GM19238 (cell line): ENCODE results near the gene MCRS1.
"Not testable (repeated sequence)": the region's sequence is repeated elsewhere in the genome, so short reads cannot be mapped to it uniquely, and the experiment has no call there.

ENCODE experiments used
- DNase-seq: peaks from one replicate; pipeline ENCODE4 v3.0.0; 2011; ENCODE audit warnings: low spot score; ENCODE audit not compliant: insufficient read length

MCRS1 gene

GRCh38 chr12:49567611-49568441, at the start of gene MCRS1:
Gene MCRS1 (minus strand): TSS chr12:49568142. CDS start chr12:49566731, 1,411 bp downstream.
- DNase-seq, result peak; percentile 93

GRCh38 chr12:49616533-49617219, 48.7 kb upstream of the MCRS1 start:
- no peak for DNase-seq

- no peak for DNase-seq
Measured at GRCh38 chr12:49615725-49616124, 47.8 kb upstream of the MCRS1 start.

GRCh38 chr12:49612210-49612609, 44.3 kb upstream of the MCRS1 start:
- no peak for DNase-seq

- DNase-seq, result not testable (repeated sequence)
Measured at GRCh38 chr12:49610785-49611184, 42.8 kb upstream of the MCRS1 start.

- no peak for DNase-seq
Measured at GRCh38 chr12:49609875-49610154, 41.9 kb upstream of the MCRS1 start.

- DNase-seq, result no peak
Measured at GRCh38 chr12:49609059-49609874, 41.3 kb upstream of the MCRS1 start.

GRCh38 chr12:49605539-49605938, 37.6 kb upstream of the MCRS1 start, which contains the start of gene FAM186B:
Gene FAM186B (minus strand): TSS chr12:49605639. CDS start chr12:49605477, 162 bp downstream.
- DNase-seq, result not testable (repeated sequence)

GRCh38 chr12:49604856-49605255, 36.9 kb upstream of the MCRS1 start:
- DNase-seq, result no peak

GRCh38 chr12:49603721-49604120, 35.8 kb upstream of the MCRS1 start:
- DNase-seq, result no peak

GRCh38 chr12:49599961-49600360, 32.0 kb upstream of the MCRS1 start:
- DNase-seq, result no peak

- no peak for DNase-seq
Measured at GRCh38 chr12:49598527-49598926, 30.6 kb upstream of the MCRS1 start.

- DNase-seq, result no peak
Measured at GRCh38 chr12:49588721-49589516, 21.0 kb upstream of the MCRS1 start.

GRCh38 chr12:49588281-49588680, 20.3 kb upstream of the MCRS1 start:
- no peak for DNase-seq

- DNase-seq, result no peak
Measured at GRCh38 chr12:49587174-49587908, 19.4 kb upstream of the MCRS1 start.

GRCh38 chr12:49585477-49586459, 17.8 kb upstream of the MCRS1 start:
- no peak for DNase-seq

- no peak for DNase-seq
Measured at GRCh38 chr12:49584591-49584990, 16.6 kb upstream of the MCRS1 start.

GRCh38 chr12:49583366-49584094, 15.6 kb upstream of the MCRS1 start:
- no peak for DNase-seq

- no peak for DNase-seq
Measured at GRCh38 chr12:49582850-49583249, 14.9 kb upstream of the MCRS1 start.
